HepG2 (cell line): ENCODE measurements around the gene RRAD. TPM values are rescaled to one million over a fixed set of nuclear protein-coding genes. Genes with fewer than 3 reads are reported as not detected.
A peak's percentile ranks its signal among the peaks of the same experiment; 100 is the strongest.

Experiments
- ATF2 ChIP-seq: sonication (generic); formaldehyde crosslinking; IDR thresholded peaks from 2 replicates; pipeline ENCODE4 v1.4.0; 2020; ENCODE audit warnings: missing genetic modification reagents
- BCL6 ChIP-seq: IDR thresholded peaks from 2 replicates; pipeline ENCODE4 v1.6.1; 2016; ENCODE audit warnings: missing genetic modification reagents, missing compliant biosample characterization
- DR1 ChIP-seq: sonication (generic); formaldehyde crosslinking; IDR thresholded peaks from 2 replicates; pipeline ENCODE4 v1.8.0; 2021; ENCODE audit warnings: mild to moderate bottlenecking, missing genetic modification reagents, inconsistent platforms
- HMG20B ChIP-seq: conservative IDR thresholded peaks from 2 replicates; pipeline ENCODE4 v1.6.1; 2016; ENCODE audit warnings: missing genetic modification reagents, missing compliant biosample characterization
- JDP2 ChIP-seq: sonication (generic); formaldehyde crosslinking; IDR thresholded peaks from 2 replicates; pipeline ENCODE4 v1.8.1; 2022; ENCODE audit warnings: missing genetic modification reagents, borderline replicate concordance
- MBD4 ChIP-seq: IDR thresholded peaks from 2 replicates; pipeline ENCODE4 v1.6.1; 2012; ENCODE audit warnings: low read length, inconsistent platforms, borderline replicate concordance
- SAP130 ChIP-seq: IDR thresholded peaks from 2 replicates; pipeline ENCODE4 v1.6.1; 2016; ENCODE audit warnings: low read depth
- TOE1 ChIP-seq: sonication (generic); formaldehyde crosslinking; IDR thresholded peaks from 2 replicates; pipeline ENCODE4 v1.4.0; 2020; ENCODE audit warnings: mild to moderate bottlenecking, missing genetic modification reagents
- ZBTB7A ChIP-seq: sonication (generic); formaldehyde crosslinking; IDR thresholded peaks from 2 replicates; pipeline ENCODE4 v1.8.0; 2022; ENCODE audit warnings: mild to moderate bottlenecking, missing genetic modification reagents
- ZKSCAN8 ChIP-seq: IDR thresholded peaks from 2 replicates; pipeline ENCODE4 v1.6.1; 2016; ENCODE audit warnings: borderline replicate concordance, missing genetic modification reagents, missing compliant biosample characterization
- ZNF256 ChIP-seq: sonication (generic); formaldehyde crosslinking; conservative IDR thresholded peaks from 2 replicates; pipeline ENCODE4 v1.4.0; 2020; ENCODE audit warnings: missing genetic modification reagents
- ZNF292 ChIP-seq: sonication (generic); formaldehyde crosslinking; IDR thresholded peaks from 2 replicates; pipeline ENCODE4 v1.8.1; 2022; ENCODE audit warnings: mild to moderate bottlenecking, low read depth, missing genetic modification reagents, borderline replicate concordance
- ZNF296 ChIP-seq: sonication (generic); formaldehyde crosslinking; conservative IDR thresholded peaks from 2 replicates; pipeline ENCODE4 v1.5.0; 2020; ENCODE audit warnings: mild to moderate bottlenecking, missing genetic modification reagents
- polyA plus RNA-seq, 8 experiments: library from polyadenylated mRNA; depleted of rRNA in 3 of 8; stranded (reverse) in 7 of 8; unstranded in 1 of 8; fragments of >200 nt; fragmentation: Illumina TruSeq in 4 of 8; extraction: Trizol in 4 of 8; gene quantifications; 2 replicates each; pipeline versions ENCODE4 v1.2.1 to v1.2.3, GENCODE V29; 2011 to 2016; ENCODE audit warnings: low read depth in 4 of 8, missing spikeins in 1 of 8, mixed read lengths in 1 of 8; ENCODE audit not compliant: insufficient read depth in 1 of 8
- total RNA-seq, 5 experiments: library from RNA; depleted of rRNA; stranded (reverse); fragments of >200 nt; fragmentation: Illumina TruSeq; extraction: Trizol; gene quantifications; 2 replicates each; pipeline ENCODE4 v1.2.3, GENCODE V29; 2016; ENCODE audit warnings: low read depth in 1 of 5
- TF ChIP-seq, protein P1 (sequence below): sonication (generic); formaldehyde crosslinking; IDR thresholded peaks from 2 replicates; pipeline ENCODE4 v1.4.0; 2020; ENCODE audit warnings: mild to moderate bottlenecking, missing genetic modification reagents, borderline replicate concordance
- TF ChIP-seq, protein P2 (sequence below): sonication (generic); formaldehyde crosslinking; IDR thresholded peaks from 2 replicates; pipeline ENCODE4 v1.5.1; 2020; ENCODE audit warnings: mild to moderate bottlenecking, missing genetic modification reagents, moderate library complexity
- TF ChIP-seq, protein P3 (sequence below), 2 experiments: sonication (generic) in 1 of 2; formaldehyde crosslinking in 1 of 2; IDR thresholded peaks; 2 replicates each; pipeline versions ENCODE4 v1.5.1 to v1.6.1; 2011 to 2020; ENCODE audit warnings: borderline replicate concordance in 1 of 2, low read depth in 1 of 2, low read length in 1 of 2, mild to moderate bottlenecking in 1 of 2, missing genetic modification reagents in 1 of 2, moderate library complexity in 1 of 2

Gene RRAD
- total and polyA plus RNA-seq, 2 of the 13 experiments (the other 11 are each of a cell fraction or from before 2014, with no cell fraction given): 0.80 to 1.1 TPM

- TF ChIP-seq ATF2: no peak
- TF ChIP-seq TOE1 (CRISPR knock-in tag): no peak
- TF ChIP-seq MBD4: no peak
- TF ChIP-seq, protein P1, sequence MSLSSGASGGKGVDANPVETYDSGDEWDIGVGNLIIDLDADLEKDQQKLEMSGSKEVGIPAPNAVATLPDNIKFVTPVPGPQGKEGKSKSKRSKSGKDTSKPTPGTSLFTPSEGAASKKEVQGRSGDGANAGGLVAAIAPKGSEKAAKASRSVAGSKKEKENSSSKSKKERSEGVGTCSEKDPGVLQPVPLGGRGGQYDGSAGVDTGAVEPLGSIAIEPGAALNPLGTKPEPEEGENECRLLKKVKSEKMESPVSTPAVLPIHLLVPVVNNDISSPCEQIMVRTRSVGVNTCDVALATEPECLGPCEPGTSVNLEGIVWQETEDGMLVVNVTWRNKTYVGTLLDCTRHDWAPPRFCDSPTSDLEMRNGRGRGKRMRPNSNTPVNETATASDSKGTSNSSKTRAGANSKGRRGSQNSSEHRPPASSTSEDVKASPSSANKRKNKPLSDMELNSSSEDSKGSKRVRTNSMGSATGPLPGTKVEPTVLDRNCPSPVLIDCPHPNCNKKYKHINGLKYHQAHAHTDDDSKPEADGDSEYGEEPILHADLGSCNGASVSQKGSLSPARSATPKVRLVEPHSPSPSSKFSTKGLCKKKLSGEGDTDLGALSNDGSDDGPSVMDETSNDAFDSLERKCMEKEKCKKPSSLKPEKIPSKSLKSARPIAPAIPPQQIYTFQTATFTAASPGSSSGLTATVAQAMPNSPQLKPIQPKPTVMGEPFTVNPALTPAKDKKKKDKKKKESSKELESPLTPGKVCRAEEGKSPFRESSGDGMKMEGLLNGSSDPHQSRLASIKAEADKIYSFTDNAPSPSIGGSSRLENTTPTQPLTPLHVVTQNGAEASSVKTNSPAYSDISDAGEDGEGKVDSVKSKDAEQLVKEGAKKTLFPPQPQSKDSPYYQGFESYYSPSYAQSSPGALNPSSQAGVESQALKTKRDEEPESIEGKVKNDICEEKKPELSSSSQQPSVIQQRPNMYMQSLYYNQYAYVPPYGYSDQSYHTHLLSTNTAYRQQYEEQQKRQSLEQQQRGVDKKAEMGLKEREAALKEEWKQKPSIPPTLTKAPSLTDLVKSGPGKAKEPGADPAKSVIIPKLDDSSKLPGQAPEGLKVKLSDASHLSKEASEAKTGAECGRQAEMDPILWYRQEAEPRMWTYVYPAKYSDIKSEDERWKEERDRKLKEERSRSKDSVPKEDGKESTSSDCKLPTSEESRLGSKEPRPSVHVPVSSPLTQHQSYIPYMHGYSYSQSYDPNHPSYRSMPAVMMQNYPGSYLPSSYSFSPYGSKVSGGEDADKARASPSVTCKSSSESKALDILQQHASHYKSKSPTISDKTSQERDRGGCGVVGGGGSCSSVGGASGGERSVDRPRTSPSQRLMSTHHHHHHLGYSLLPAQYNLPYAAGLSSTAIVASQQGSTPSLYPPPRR (CRISPR knock-in tag): 0 out of 2 replicates have a peak, but pooled peaks have one; percentile 11
- peak; percentile 86 for TF ChIP-seq ZNF296 (CRISPR knock-in tag)
- no peak for TF ChIP-seq ZNF256
- TF ChIP-seq SAP130 (CRISPR knock-in tag): 0 out of 2 replicates have a peak, but pooled peaks have one; percentile 49
- TF ChIP-seq, protein P2, sequence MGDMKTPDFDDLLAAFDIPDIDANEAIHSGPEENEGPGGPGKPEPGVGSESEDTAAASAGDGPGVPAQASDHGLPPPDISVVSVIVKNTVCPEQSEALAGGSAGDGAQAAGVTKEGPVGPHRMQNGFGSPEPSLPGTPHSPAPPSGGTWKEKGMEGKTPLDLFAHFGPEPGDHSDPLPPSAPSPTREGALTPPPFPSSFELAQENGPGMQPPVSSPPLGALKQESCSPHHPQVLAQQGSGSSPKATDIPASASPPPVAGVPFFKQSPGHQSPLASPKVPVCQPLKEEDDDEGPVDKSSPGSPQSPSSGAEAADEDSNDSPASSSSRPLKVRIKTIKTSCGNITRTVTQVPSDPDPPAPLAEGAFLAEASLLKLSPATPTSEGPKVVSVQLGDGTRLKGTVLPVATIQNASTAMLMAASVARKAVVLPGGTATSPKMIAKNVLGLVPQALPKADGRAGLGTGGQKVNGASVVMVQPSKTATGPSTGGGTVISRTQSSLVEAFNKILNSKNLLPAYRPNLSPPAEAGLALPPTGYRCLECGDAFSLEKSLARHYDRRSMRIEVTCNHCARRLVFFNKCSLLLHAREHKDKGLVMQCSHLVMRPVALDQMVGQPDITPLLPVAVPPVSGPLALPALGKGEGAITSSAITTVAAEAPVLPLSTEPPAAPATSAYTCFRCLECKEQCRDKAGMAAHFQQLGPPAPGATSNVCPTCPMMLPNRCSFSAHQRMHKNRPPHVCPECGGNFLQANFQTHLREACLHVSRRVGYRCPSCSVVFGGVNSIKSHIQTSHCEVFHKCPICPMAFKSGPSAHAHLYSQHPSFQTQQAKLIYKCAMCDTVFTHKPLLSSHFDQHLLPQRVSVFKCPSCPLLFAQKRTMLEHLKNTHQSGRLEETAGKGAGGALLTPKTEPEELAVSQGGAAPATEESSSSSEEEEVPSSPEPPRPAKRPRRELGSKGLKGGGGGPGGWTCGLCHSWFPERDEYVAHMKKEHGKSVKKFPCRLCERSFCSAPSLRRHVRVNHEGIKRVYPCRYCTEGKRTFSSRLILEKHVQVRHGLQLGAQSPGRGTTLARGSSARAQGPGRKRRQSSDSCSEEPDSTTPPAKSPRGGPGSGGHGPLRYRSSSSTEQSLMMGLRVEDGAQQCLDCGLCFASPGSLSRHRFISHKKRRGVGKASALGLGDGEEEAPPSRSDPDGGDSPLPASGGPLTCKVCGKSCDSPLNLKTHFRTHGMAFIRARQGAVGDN (CRISPR knock-in tag): peak; percentile 83
- TF ChIP-seq HMG20B (CRISPR knock-in tag): 0 out of 2 replicates have a peak, but pooled peaks have one; percentile 17
- TF ChIP-seq ZKSCAN8 (CRISPR knock-in tag): 0 out of 2 replicates have a peak, but pooled peaks have one; percentile 61
- 0 out of 2 replicates have a peak, but pooled peaks have one; percentile 61 for TF ChIP-seq ZBTB7A
- no peak for TF ChIP-seq ZNF292 (CRISPR knock-in tag)
- TF ChIP-seq, protein P3, sequence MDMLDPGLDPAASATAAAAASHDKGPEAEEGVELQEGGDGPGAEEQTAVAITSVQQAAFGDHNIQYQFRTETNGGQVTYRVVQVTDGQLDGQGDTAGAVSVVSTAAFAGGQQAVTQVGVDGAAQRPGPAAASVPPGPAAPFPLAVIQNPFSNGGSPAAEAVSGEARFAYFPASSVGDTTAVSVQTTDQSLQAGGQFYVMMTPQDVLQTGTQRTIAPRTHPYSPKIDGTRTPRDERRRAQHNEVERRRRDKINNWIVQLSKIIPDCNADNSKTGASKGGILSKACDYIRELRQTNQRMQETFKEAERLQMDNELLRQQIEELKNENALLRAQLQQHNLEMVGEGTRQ (IDR thresholded peaks at IDR 0.05; ENCODE audit: low read depth, low read length): no peak
- TF ChIP-seq, protein P3 (CRISPR knock-in tag; IDR thresholded peaks at IDR 0.05; ENCODE audit: borderline replicate concordance): peak; percentile 44; the same call in 1 of the 2 replicates
- 0 out of 2 replicates have a peak, but pooled peaks have one; percentile 24 for TF ChIP-seq DR1 (CRISPR knock-in tag)
- TF ChIP-seq JDP2 (CRISPR knock-in tag): no peak
- TF ChIP-seq BCL6 (CRISPR knock-in tag): 0 out of 2 replicates have a peak, but pooled peaks have one; percentile 6
Observed at GRCh38 chr16:66899310-66899944, 25.9 kb downstream of the RRAD start (continued).
